Stimulated activated CD4-positive, alpha-beta T cell treated with anti-CD3 and anti-CD28 coated beads, Interleukin-2, amount 100 ng/mL, for 48 hours (primary cell): Measurements from ENCODE around the gene GDF15.
A peak's percentile ranks its signal among the peaks of the same experiment; 100 is the strongest.

Source experiments
- DNase-seq, 2 donors: peaks; one replicate each; pipeline ENCODE4 v3.0.0-alpha.2; 2020

The GDF15 gene

DNA sequence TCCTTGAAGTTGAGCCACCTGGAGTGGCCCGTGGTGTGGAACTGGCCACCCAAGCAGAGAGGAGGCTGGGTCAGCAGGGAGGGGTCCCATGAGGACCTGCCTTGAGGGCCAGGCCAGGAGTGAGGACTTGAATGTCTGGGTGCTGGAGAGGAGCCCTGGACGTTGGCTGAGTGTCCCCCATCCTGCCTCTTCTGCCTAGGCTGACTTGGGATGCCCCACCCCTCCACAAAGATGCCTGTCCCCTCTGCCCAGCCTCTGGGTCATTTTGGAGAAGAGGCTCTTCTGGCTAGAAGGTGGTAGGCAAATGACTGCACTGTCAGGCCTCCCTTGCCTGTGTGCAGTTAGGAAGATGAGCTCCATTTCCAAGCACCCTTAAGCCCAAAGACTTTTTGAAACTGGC, 35.0 kb downstream of the GDF15 start:
- no peak for DNase-seq

DNA sequence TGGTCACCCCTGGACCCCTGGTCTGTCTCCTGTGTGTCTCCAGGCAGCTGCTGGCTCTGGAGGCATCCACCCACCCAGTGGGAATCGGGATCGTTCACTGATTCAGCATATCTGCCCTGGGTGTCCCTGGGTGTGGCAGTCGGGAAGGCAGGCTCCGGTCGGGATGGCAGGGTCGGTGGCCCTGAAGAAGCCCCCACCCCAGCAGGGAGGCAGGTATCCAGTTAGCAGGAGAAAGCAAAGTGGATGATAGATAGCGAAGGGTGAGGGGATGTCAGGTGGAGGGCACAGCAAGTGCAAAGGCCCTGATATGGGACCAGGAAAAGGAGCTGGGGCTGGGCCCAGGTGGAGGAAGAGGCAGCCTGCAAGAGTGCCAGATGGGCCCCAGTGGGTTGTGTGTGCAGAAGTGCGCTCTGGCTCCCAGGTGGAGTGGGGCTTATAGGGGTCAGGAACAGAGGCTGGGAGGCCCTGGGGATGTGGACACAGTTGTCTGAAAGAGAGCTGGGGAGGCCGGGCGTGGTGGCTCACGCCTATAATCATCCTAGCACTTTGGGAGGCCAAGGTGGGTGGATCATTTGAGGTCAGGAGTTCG, 35.5 kb downstream of the GDF15 start:
- DNase-seq: no peak

DNA sequence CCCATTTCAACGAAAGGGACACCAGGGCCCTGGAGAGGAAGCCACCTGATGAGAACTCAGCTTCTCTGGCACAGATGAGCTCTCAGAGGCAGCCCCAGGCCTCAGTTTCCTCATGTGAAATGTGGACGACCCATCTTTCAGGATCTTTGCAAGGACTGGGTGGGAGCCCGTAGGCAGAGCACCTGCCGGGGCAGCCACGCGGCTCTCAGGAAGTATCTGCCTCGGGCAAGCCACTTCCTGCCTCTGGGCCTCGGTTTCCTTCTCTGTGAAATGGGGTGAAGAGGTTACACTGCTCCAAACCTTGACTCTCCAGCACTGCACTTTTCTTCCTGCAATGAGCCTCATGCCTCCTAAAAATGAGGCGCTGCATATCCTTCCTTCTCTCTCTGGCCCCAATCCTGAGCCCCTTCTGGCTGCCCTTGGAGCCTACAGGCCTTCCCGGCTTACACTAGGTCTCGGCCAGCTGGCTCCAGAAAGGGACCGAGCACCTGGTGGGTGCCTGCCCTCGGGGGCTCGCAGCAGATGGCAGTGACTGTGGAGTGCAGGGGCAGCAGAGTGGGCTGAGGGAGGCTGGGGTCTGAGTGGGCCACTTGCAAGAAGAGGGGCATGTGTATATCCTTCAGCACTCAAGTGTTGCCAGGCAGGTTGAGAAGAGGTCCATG, 36.7 kb downstream of the GDF15 start:
- DNase-seq: no peak

DNA sequence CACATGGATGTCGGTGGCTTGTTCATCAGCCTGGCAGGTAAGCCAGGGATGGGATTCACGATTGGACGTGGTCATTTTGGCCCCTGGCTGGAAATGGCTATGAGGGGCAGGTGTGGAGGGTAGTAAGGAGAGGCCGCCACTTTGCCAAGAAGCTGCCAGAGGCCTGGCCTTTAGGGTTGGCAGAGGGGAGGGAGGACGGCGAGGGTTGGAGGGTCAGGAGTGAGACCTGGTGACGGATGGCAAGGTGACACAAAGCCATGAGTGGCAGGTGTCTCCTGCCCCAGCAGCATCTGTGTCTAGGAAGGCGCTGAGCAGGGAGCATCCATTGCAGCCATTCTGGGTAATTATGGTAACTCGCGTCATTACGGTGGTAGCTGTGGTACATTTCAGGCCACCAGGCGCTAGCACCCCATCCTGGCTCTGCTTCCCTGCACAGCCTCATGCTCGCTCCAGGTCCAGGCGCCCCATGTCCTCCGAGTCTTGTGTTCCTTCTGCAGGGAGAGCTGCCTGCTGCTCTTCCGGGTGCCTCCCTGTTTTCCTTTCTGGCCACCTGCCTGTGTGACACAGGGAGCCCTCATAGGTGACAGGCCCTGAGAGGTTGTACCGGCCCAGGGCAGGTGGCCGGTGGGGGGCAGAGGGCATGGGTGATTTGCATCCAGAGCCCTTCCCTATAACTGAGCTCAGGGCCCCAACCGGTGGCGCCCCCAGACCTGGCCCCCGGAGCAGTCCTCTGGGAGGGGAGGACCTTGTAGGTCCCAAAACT, 37.5 kb downstream of the GDF15 start:
- DNase-seq: no peak

DNA sequence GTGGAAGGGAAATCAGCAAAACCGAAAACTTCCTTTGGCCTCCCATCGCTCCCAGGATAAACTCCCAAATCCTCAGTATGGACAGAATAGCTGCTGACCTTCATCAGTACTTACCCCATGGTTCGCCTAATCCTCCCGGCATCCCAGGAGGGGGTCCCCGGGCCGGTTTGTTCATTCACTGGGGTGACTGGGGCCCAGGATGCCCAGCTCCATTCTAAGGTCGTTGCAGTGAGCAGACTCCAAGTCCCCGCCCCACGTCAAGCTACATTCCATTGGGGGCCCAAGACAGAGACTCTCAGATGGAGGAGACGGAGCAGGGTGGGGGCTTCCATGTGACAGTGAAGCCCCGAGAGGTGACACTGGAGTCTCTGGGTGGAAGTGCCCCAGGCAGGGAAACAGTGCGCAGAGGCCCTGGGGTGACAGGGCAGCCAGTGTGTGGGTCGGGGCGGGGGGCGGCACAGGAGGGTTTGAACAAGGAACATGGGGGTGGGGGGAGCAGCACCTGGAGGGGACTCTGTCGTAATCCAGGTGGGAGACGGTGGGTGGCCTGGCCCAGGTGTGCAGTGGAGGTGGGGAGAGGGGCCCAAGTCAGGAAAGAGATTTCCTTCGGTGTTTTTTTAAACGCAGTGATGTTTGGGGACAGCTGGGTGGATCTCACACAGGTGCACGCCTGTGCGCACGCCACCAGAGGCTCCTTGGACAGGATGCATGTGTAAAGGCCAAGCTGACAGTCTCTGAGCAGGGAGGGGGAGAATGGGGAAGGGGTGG, 38.3 kb downstream of the GDF15 start:
- no peak for DNase-seq

DNA sequence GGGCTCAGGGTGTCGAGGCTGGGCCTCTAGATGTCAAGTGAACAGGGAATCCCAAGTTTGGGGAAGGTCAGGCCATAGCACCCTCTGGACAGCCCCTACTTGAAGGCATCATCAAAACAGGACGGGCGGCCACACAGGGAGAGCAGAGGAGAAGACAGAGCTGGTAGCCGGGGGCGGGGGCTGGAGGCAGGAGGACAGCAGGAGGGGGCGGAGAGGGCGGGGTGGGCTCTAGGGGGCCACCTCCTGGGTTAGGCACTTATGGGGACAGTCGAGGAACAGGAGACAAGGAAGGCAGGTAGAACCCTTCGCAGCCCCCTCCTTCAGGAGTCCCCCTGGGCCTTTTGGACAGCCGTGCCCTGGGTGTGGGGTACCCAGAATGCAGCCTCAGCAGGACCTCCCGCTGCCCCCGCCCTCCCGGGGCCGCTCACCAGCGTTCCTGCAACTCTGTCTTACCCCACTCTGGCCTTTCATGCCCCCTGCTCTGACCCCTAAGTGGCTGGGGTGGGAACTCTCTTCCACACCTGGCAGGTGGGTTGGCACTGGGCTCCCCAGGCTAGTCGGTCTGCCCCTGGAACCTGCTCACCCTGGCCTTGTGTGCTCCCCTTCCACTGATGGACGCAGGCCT, 39.0 kb downstream of the GDF15 start:
- DNase-seq: no peak

DNA sequence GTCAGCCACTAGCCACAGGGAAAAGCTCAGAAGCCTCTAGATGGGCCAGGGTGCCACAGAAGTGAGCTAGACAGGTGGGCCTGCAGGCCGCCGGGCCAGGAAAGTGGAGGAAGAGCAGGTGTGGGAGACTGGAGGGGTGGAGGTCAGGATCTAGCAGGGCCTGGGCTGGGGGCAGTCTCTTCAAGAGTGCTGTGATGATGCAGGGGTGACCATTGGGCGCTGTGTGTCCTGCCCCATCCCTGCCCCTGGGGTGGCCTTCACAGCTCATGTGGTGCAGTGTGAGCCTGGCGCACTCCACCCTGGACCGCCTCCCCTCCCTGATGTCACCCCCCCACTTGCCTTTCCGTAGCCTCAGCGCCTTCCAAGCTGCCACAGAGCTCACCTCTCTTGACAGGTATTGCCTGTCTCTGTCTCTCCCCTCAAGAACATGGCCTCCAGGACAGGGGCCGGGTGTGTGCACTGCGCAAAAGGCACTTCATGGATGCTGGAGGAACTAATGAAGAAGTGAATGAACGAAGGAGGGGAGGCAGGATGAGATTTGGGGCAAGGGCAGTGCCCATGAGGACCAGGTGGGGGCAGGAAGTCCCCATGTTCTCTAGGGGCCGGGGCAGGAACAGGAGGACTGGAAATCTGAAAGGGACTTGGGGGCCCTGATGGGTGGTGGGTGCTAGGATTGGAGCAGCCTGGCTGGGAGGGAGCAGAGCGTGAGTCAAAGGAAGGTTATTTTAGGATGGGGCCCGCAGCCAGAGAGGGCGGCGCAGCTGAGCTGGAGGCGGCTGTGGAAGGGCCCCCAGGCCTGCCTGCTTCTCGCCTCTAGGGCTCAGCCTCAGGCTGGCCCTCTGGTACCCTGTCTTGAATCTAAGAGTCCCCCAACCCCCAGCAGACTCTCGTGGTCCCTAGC, 39.8 kb downstream of the GDF15 start:
- DNase-seq: no peak

DNA sequence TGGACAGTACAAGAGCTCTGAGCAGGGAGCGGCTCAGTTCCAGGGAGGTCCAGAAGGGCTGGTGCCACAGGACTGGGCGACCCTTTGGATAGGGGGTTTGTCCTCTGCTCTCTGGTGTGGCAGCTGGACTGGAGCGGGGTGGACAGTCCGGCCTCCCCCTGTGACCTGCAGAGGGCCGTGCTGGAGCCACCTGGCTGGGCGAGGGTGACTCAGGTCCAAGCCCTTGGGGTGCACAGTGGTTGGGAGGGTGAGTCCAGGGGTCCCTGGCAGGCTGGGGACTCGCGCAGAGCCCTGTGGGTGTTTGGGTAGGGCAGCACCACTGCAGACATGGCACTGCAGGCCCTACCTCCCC, 40.4 kb downstream of the GDF15 start:
- DNase-seq: no peak

DNA sequence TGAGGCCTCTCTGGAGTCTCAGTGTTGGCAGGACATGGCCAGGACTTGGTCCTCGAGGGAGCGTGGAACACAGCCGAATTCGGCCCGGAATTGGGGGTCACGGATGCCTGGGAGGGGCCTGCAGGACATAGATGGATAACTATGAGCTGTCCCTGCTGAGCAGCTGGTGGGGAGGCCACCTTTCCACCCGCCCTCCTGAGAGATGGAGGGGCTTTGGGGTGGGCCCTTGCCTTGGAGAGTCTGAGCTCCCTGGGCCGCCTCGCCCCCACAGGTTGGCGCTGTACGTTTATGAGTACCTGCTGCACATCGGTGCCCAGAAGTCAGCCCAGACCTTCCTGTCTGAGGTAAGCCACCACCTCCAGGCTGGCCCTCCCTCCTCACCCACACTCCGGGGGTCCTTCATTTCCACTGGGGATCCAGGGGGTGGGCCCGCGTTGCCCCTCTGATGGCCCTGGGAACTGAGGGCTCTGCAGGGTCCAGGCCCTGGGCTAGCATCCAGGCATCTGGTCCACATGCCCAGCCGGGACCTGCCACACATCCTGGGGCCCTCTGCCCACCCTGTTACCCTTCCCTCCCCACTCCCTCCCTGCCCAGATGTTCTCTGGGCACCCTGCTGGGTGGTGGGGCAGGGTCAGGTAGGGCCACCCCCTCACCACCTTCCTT, 41.3 kb downstream of the GDF15 start:
- DNase-seq: no peak

DNA sequence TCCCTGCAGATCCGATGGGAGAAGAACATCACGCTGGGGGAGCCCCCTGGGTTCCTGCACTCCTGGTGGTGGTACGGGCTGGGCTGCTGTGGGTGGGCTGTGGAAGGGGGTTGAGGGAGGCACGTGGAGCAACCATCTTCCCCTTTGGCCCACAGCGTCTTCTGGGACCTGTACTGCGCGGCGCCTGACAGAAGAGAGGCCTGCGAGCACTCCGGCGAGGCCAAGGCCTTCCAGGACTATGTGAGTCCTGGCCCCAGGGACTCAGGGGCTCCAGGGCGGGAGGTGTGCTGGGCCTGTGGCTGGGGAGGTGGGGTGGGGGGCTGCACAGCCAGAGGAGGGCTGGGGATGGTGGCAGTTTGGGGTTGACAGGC, 41.8 kb downstream of the GDF15 start:
- DNase-seq: no peak

DNA sequence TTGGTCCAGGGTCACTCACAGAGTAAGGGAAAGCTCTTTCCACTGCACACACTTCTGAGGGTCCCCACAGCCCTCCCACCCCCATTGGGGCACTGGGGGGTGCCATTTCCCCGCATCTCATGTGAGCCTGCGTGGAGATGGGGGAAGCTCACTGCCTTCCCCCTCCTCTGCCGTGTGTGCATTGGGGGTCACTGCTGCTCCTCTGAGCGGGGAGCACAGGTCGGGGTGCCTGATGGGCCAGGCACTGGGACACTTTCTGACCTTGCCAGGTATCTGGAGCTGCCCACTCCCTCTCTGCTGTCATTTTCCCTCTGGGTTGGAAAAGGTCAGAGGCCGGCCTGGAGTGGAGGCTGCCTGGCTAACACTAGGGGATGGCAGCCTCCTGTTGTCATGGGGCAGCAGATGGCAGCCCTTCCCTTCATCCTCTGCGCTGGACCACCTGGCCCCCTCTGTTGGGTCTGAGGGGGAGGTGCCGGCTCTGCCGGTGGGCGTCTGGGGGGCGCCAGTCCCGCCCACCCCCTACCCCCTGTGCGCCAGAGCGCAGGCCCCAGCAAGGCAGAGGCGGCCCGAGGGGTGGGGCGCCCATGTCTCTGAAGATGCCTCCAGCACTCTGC, 42.3 kb downstream of the GDF15 start:
- no peak for DNase-seq

DNA sequence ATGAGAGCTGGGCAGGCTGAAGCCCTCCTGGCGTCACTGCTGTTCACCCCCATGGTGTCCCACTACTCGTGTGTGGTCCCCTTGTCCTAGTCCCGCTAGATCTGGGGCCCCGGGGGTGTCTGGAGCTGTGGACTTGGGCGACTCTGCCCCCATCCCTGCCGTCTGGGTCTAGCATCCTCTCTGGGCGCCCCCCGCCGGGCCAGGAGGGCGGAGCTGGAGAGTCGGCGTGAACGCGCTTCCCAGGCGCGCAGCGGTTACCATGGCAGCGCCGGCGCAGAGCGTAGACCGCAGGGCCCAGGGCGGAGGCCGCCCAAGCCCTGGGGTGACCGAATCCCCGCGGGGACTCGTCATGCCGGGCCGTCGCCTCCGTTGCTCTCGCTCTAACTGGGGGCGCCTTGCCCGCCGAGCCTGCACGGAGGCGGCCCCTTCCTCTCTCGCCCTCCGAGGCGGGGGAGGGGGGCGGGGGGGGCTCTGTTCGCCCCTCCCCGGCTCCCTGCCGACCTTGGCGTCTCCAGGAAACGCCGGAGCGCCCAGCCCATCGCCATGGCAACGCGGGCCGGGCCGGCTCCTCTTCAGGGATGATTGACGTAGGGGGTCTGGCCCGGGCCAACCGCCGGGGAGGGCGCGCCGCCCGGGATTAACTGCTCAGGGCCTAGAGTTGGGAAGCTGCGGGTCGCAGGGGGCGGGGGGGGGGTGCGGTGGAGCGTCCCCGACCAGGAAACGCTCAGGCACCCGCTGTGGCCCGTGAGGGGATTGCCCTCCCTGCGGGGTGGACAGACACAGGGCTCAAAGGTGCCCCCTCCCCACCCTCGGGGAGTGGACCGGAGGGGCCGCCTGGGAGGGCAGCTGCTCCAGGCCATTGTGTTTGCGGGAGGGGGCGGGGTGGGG, 43.1 kb downstream of the GDF15 start:
- DNase-seq: peak; percentile 62 to 63

DNA sequence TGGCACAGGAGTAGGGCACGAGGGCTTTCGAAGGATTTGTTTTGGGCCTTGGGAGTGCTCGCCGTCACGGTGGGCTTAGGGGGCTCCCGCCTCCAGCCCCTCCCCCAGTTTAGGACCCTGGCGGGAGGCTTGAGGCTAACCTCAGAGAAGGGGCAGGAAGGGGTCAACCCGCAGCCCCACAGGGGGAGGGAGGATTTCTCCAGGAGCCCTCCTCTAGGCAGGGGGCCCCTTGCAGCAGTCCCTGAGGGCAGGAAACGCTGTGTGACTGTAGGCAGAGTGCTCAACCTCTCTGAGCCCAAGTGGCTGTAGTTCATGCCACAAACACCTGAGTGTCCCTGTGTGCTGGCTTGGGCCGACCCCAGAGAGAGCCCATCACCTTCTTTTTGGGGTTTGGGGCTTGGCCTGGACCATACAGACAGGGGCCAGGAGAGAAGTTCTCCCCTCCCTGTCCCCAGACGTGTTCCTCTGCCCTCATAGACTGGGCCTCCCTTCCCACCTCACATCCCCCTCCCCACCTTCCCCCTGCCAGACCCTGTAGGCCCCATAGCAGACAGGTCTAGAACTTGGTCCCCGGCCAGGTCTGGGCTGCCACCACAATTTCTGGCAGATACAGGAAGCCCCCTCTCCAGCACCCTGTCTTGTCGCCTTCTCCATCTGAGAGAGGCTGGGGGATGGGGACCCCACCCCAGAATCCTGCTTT, 43.9 kb downstream of the GDF15 start:
- no peak for DNase-seq

DNA sequence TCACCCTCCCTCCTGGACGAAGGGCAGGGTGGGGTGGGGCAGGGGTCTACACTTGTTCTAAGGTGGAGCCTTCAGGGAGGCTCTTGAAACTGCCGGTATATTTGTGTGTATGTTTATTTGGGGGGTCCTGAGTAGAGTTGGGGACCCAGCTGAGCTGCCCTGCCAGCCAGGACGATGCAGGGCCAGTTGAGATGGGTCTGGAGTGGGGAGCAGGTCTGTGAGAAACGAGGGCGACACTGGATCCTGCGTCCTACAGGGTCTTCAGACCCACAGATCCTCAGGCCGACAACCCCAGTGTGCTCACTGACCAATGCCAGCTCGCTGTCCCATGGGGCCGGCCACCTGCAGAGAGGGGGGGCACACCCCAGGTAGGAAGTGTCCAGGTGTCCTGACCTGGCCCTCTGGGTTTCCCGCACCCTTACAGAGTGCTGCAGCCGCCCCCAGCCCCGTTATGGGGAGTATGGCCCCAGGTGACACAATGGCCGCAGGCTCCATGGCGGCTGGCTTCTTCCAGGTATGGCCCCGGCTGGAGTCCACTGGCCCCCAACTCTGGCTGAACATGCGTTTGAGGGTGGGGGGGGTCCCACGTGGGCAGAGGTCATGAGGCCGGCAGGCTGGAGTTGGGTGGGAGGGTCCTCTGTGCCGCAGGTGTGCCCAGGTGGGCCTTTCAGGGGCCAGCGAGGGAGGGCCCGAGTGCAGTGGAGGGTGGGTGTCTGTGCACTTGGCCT, 44.6 kb downstream of the GDF15 start:
- DNase-seq: no peak

DNA sequence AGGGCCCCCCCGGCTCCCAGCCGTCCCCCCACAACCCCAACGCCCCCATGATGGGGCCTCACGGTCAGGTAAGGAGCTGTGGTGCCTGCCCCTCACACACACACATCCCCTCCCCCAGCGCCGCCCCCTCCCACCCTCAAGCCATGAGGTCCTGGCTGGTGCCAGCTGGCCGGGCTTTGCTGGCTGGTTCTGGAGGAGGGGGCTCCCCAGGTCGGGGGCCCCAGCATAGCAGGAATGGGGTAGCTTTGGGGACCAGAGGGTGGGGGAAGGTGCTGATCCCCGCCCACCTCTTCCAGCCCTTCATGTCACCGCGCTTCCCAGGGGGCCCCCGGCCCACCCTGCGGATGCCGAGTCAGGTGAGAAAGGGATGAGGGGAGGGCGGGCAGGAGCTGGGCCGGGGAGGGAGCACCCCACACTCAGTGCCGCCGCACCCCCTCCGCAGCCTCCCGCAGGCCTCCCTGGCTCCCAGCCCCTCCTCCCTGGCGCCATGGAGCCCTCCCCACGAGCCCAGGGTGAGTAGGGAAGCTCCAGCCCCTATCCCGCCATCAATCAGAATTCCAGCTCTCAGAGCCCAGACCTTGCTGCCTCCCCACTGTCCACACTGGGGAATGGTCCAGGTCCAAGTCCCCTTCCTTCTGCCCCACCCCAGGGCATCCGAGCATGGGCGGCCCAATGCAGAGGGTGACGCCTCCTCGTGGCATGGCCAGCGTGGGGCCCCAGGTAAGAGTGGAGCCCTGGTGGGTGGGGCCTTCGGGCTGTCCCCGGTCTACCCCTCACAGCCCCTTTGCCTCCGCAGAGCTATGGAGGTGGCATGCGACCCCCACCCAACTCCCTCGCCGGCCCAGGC, 45.6 kb downstream of the GDF15 start:
- DNase-seq: no peak

DNA sequence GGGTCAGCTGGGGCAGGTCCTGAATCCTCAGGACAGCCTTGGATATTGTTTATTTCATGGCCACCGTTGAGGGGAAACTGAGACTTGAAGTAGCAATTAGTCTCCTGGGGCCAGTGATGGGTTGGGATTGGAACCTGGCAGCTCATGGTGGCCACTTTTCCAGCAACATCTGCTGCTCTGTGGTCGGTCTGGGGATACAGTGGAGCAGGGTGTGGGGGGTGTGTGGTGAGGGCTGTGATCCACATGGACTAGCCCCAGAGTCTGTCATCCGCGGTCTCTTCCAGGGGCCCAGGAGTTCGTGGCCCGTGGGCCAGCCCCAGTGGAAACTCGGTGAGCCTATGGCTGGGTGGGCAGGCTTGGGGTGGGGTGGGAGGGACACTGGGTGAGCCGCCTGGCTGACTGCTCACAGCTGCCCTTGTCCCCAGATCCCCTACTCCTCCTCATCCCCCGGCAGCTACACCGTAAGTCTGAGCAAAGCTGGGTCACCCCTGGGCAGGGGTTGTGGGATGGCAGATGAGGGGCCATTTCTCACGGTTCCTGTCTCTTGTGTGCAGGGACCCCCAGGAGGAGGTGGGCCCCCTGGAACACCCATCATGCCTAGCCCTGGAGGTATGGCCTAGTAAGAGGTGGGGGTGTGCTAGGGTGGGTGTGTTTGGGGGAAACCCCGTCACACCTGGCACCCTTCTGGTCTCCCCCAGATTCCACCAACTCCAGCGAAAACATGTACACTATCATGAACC, 46.5 kb downstream of the GDF15 start:
- DNase-seq: no peak
